GM23338 (cell line): ENCODE data around the gene TFEB. TPM values are rescaled to one million over a fixed set of nuclear protein-coding genes. Genes with fewer than 3 reads are reported as not detected.

Experiments used
- ATAC-seq: fragments of 200-7000 bp; cut with Tn5 transposase; 3 replicates; pipeline ENCODE4 v1.9.1; 2020
- DNase-seq: peaks from one replicate; pipeline ENCODE4 v3.0.0-alpha.2; 2015; ENCODE audit warnings: low spot score
- H2AFZ ChIP-seq: fragments of 200-600 bp; sonication (generic); 2 replicates; pipeline ENCODE4 v1.8.0; 2016; ENCODE audit warnings: antibody characterized with exemption, mild to moderate bottlenecking, moderate library complexity
- H3F3A ChIP-seq: fragments of 200-600 bp; sonication (generic); replicated peaks from 2 replicates; pipeline ENCODE4 v1.8.0; 2017; ENCODE audit warnings: antibody characterized with exemption, mixed run types, low read depth
- H3K27ac ChIP-seq: fragments of 200-600 bp; sonication (generic); 2 replicates; pipeline ENCODE4 v1.6.1; 2016; ENCODE audit warnings: low read depth
- H3K27me3 ChIP-seq: fragments of 200-600 bp; sonication (generic); 2 replicates; pipeline ENCODE4 v1.8.0; 2016; ENCODE audit warnings: mild to moderate bottlenecking, mixed run types, moderate library complexity; ENCODE audit not compliant: insufficient read depth
- H3K36me3 ChIP-seq: fragments of 200-600 bp; sonication (generic); 2 replicates; pipeline ENCODE4 v1.8.0; 2016; ENCODE audit warnings: mild to moderate bottlenecking; ENCODE audit not compliant: insufficient read depth
- H3K4me1 ChIP-seq: fragments of 200-600 bp; sonication (generic); 2 replicates; pipeline ENCODE4 v1.8.0; 2016; ENCODE audit warnings: mild to moderate bottlenecking, moderate library complexity; ENCODE audit not compliant: insufficient read depth
- H3K4me2 ChIP-seq: fragments of 200-600 bp; sonication (generic); 2 replicates; pipeline ENCODE4 v1.7.1; 2017; ENCODE audit warnings: mixed run types
- H3K4me3 ChIP-seq: fragments of 200-600 bp; sonication (generic); 2 replicates; pipeline ENCODE4 v1.6.1; 2016; ENCODE audit warnings: mixed run types
- H3K79me2 ChIP-seq: fragments of 200-600 bp; sonication (generic); replicated peaks from 2 replicates; pipeline ENCODE4 v1.8.0; 2017; ENCODE audit warnings: mild to moderate bottlenecking; ENCODE audit not compliant: insufficient read depth
- H3K9me2 ChIP-seq: fragments of 200-600 bp; sonication (generic); 2 replicates; pipeline ENCODE4 v1.8.0; 2017; ENCODE audit not compliant: insufficient read depth
- H4K20me1 ChIP-seq: fragments of 200-600 bp; sonication (generic); replicated peaks from 2 replicates; pipeline ENCODE4 v1.8.0; 2017; ENCODE audit warnings: mild to moderate bottlenecking; ENCODE audit not compliant: insufficient read depth
- H3K27ac Mint-ChIP-seq: 2 replicates; pipeline ENCODE4 v1.8.0; 2020; ENCODE audit warnings: inconsistent platforms, mild to moderate bottlenecking, moderate library complexity, mixed read lengths
- H3K27me3 Mint-ChIP-seq: 3 replicates; pipeline ENCODE4 v1.8.0; 2022; ENCODE audit warnings: low read depth, mild to moderate bottlenecking, moderate library complexity, mixed read lengths, inconsistent platforms; ENCODE audit not compliant: insufficient read depth, poor library complexity
- H3K36me3 Mint-ChIP-seq: 3 replicates; pipeline ENCODE4 v1.8.0; 2021; ENCODE audit warnings: low read depth, mild to moderate bottlenecking, inconsistent platforms, moderate library complexity, mixed read lengths
- H3K4me1 Mint-ChIP-seq: 3 replicates; pipeline ENCODE4 v1.8.0; 2020; ENCODE audit warnings: mild to moderate bottlenecking, inconsistent platforms, mixed read lengths
- H3K4me3 Mint-ChIP-seq: 3 replicates; pipeline ENCODE4 v1.8.0; 2021; ENCODE audit warnings: moderate library complexity, mild to moderate bottlenecking, inconsistent platforms, mixed read lengths
- H3K9me3 Mint-ChIP-seq: 3 replicates; pipeline ENCODE4 v1.8.0; 2020; ENCODE audit warnings: moderate library complexity, mild to moderate bottlenecking, inconsistent platforms, mixed read lengths
- CREB1 ChIP-seq: fragments of 250-450 bp; sonication (Bioruptor Pico); IDR thresholded peaks from 2 replicates; pipeline ENCODE4 v1.5.0; 2020; ENCODE audit warnings: low read depth, mild to moderate bottlenecking, moderate library complexity
- CTCF ChIP-seq, 2 experiments: fragments of 200-600 bp in 1 of 2; sonication (generic) in 1 of 2; conservative IDR thresholded peaks; 2 replicates each; pipeline versions ENCODE4 v1.5.1 to v1.6.1; 2016 to 2017; ENCODE audit warnings: antibody characterized with exemption in 2 of 2, low read depth in 2 of 2, mild to moderate bottlenecking in 2 of 2, moderate library complexity in 1 of 2
- EZH2 ChIP-seq: fragments of 200-600 bp; sonication (generic); IDR thresholded peaks from one replicate; pipeline ENCODE4 v1.8.0; 2017; ENCODE audit warnings: antibody characterized with exemption, mild to moderate bottlenecking, low read depth; ENCODE audit not compliant: unreplicated experiment
- EZH2phosphoT487 ChIP-seq: fragments of 200-600 bp; sonication (generic); IDR thresholded peaks from one replicate; pipeline ENCODE4 v1.8.1; 2018; ENCODE audit warnings: antibody characterized with exemption; ENCODE audit not compliant: unreplicated experiment
- JUNB ChIP-seq: IDR thresholded peaks from one replicate; pipeline ENCODE4 v1.6.1; 2016; ENCODE audit warnings: antibody characterized with exemption; ENCODE audit not compliant: unreplicated experiment
- NANOG ChIP-seq: IDR thresholded peaks from 2 replicates; pipeline ENCODE4 v1.6.1; 2016; ENCODE audit warnings: antibody characterized with exemption, borderline replicate concordance
- POLR2AphosphoS5 ChIP-seq: IDR thresholded peaks from 2 replicates; pipeline ENCODE4 v1.6.1; 2016; ENCODE audit warnings: antibody characterized with exemption, low read depth
- STAT1 ChIP-seq: IDR thresholded peaks from one replicate; pipeline ENCODE4 v1.6.1; 2016; ENCODE audit warnings: antibody characterized with exemption; ENCODE audit not compliant: unreplicated experiment
- ZNF114 ChIP-seq: fragments of 250-450 bp; sonication (Bioruptor Pico); IDR thresholded peaks from 2 replicates; pipeline ENCODE4 v1.5.0; 2020; ENCODE audit warnings: mild to moderate bottlenecking, moderate library complexity
- ZNF331 ChIP-seq: fragments of 250-450 bp; sonication (Bioruptor Pico); IDR thresholded peaks from 2 replicates; pipeline ENCODE4 v1.5.0; 2020; ENCODE audit warnings: low read depth, mild to moderate bottlenecking, moderate library complexity
- polyA plus RNA-seq: library from polyadenylated mRNA; unstranded; fragments of >200 nt; fragmentation: Nextera tagmentation; extraction: Ambion mirVana; gene quantifications from 2 replicates; pipeline ENCODE4 v1.2.1, GENCODE V29; 2016
- total RNA-seq: library from RNA; depleted of rRNA; stranded (reverse); fragments of >200 nt; shearing (Covaris generic); gene quantifications from 2 replicates; pipeline ENCODE4 v1.2.3, GENCODE V29; 2014
- TF ChIP-seq, protein P1 (sequence below): IDR thresholded peaks from 2 replicates; pipeline ENCODE4 v1.6.1; 2016; ENCODE audit warnings: antibody characterized with exemption
- TF ChIP-seq, protein P2 (sequence below): IDR thresholded peaks from one replicate; pipeline ENCODE4 v1.6.1; 2018; ENCODE audit warnings: antibody characterized with exemption; ENCODE audit not compliant: unreplicated experiment
- TF ChIP-seq, protein P3 (sequence below): fragments of 250-450 bp; sonication (Bioruptor Pico); IDR thresholded peaks from 2 replicates; pipeline ENCODE4 v1.5.0; 2020; ENCODE audit warnings: mild to moderate bottlenecking, moderate library complexity

The TFEB gene
- total and polyA plus RNA-seq, 2 experiments from 2014 or later = 1.3 to 4.3 TPM

DNA sequence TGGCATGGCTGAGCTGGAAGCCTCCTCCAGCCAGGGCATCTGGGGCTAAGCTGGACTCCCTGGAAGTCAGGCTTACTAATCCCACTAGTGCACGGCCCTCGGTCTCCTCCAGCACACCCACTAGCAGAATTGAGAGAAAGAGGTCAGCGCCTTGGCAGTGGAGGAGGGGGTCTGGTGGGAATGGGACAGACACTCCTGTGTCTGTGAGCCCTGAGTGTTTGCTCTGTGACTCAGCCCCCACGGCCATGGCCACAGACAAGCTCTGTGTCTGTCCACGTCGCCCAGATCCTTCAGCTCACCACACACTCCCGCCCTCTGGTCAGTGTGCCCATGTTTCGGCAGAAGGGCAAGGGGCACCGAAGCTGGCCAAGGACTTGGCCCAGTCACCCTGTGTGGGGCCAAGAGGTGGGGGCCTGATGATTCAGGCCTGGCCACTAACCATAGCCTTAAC lies 88.3 kb downstream of the TFEB start:
- Histone ChIP-seq H3K4me2 (no peak overlapping the region), H3K27ac (no peak overlapping the region), H4K20me1 (peaks cover 6% of the 10 kb centered on the region; the same call in 1 of the 2 replicates), H3K27me3 (peaks cover 15% of the 10 kb centered on the region; the same call in 1 of the 2 replicates), H3K4me3 (no peak overlapping the region), H3K36me3 (no peaks in the 10 kb centered on the region), H3K9me2 (no peaks in the 10 kb centered on the region), H3K79me2 (no peaks in the 10 kb centered on the region), H2AFZ (no peak overlapping the region), H3K4me1 (peaks cover 26% of the 10 kb centered on the region), H3F3A (no peaks in the 10 kb centered on the region)
- Mint-ChIP-seq H3K27me3 (peaks cover 11% of the 10 kb centered on the region), H3K4me3 (no peak overlapping the region), H3K4me1 (peaks cover 39% of the 10 kb centered on the region), H3K36me3 (peaks cover 50% of the 10 kb centered on the region), H3K27ac (no peak overlapping the region), H3K9me3 (no peaks in the 10 kb centered on the region)
- ATAC-seq (no peak), DNase-seq (no peak)
- TF ChIP-seq, protein P1, sequence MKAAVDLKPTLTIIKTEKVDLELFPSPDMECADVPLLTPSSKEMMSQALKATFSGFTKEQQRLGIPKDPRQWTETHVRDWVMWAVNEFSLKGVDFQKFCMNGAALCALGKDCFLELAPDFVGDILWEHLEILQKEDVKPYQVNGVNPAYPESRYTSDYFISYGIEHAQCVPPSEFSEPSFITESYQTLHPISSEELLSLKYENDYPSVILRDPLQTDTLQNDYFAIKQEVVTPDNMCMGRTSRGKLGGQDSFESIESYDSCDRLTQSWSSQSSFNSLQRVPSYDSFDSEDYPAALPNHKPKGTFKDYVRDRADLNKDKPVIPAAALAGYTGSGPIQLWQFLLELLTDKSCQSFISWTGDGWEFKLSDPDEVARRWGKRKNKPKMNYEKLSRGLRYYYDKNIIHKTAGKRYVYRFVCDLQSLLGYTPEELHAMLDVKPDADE = no peak
- no peak for TF ChIP-seq ZNF331
- TF ChIP-seq POLR2AphosphoS5 = no peak
- TF ChIP-seq CREB1 = no peak
- no peak for TF ChIP-seq NANOG
- no peak for TF ChIP-seq EZH2phosphoT487
- no peak for TF ChIP-seq STAT1
- no peak for TF ChIP-seq ZNF114 (CRISPR knock-in tag)
- no peak for TF ChIP-seq EZH2
- no peak for TF ChIP-seq CTCF (conservative IDR thresholded peaks at IDR 0.05; ENCODE audit: low read depth in 2 of 2)
- TF ChIP-seq JUNB = no peak
- TF ChIP-seq, protein P2, sequence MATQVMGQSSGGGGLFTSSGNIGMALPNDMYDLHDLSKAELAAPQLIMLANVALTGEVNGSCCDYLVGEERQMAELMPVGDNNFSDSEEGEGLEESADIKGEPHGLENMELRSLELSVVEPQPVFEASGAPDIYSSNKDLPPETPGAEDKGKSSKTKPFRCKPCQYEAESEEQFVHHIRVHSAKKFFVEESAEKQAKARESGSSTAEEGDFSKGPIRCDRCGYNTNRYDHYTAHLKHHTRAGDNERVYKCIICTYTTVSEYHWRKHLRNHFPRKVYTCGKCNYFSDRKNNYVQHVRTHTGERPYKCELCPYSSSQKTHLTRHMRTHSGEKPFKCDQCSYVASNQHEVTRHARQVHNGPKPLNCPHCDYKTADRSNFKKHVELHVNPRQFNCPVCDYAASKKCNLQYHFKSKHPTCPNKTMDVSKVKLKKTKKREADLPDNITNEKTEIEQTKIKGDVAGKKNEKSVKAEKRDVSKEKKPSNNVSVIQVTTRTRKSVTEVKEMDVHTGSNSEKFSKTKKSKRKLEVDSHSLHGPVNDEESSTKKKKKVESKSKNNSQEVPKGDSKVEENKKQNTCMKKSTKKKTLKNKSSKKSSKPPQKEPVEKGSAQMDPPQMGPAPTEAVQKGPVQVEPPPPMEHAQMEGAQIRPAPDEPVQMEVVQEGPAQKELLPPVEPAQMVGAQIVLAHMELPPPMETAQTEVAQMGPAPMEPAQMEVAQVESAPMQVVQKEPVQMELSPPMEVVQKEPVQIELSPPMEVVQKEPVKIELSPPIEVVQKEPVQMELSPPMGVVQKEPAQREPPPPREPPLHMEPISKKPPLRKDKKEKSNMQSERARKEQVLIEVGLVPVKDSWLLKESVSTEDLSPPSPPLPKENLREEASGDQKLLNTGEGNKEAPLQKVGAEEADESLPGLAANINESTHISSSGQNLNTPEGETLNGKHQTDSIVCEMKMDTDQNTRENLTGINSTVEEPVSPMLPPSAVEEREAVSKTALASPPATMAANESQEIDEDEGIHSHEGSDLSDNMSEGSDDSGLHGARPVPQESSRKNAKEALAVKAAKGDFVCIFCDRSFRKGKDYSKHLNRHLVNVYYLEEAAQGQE = no peak
- TF ChIP-seq, protein P3, sequence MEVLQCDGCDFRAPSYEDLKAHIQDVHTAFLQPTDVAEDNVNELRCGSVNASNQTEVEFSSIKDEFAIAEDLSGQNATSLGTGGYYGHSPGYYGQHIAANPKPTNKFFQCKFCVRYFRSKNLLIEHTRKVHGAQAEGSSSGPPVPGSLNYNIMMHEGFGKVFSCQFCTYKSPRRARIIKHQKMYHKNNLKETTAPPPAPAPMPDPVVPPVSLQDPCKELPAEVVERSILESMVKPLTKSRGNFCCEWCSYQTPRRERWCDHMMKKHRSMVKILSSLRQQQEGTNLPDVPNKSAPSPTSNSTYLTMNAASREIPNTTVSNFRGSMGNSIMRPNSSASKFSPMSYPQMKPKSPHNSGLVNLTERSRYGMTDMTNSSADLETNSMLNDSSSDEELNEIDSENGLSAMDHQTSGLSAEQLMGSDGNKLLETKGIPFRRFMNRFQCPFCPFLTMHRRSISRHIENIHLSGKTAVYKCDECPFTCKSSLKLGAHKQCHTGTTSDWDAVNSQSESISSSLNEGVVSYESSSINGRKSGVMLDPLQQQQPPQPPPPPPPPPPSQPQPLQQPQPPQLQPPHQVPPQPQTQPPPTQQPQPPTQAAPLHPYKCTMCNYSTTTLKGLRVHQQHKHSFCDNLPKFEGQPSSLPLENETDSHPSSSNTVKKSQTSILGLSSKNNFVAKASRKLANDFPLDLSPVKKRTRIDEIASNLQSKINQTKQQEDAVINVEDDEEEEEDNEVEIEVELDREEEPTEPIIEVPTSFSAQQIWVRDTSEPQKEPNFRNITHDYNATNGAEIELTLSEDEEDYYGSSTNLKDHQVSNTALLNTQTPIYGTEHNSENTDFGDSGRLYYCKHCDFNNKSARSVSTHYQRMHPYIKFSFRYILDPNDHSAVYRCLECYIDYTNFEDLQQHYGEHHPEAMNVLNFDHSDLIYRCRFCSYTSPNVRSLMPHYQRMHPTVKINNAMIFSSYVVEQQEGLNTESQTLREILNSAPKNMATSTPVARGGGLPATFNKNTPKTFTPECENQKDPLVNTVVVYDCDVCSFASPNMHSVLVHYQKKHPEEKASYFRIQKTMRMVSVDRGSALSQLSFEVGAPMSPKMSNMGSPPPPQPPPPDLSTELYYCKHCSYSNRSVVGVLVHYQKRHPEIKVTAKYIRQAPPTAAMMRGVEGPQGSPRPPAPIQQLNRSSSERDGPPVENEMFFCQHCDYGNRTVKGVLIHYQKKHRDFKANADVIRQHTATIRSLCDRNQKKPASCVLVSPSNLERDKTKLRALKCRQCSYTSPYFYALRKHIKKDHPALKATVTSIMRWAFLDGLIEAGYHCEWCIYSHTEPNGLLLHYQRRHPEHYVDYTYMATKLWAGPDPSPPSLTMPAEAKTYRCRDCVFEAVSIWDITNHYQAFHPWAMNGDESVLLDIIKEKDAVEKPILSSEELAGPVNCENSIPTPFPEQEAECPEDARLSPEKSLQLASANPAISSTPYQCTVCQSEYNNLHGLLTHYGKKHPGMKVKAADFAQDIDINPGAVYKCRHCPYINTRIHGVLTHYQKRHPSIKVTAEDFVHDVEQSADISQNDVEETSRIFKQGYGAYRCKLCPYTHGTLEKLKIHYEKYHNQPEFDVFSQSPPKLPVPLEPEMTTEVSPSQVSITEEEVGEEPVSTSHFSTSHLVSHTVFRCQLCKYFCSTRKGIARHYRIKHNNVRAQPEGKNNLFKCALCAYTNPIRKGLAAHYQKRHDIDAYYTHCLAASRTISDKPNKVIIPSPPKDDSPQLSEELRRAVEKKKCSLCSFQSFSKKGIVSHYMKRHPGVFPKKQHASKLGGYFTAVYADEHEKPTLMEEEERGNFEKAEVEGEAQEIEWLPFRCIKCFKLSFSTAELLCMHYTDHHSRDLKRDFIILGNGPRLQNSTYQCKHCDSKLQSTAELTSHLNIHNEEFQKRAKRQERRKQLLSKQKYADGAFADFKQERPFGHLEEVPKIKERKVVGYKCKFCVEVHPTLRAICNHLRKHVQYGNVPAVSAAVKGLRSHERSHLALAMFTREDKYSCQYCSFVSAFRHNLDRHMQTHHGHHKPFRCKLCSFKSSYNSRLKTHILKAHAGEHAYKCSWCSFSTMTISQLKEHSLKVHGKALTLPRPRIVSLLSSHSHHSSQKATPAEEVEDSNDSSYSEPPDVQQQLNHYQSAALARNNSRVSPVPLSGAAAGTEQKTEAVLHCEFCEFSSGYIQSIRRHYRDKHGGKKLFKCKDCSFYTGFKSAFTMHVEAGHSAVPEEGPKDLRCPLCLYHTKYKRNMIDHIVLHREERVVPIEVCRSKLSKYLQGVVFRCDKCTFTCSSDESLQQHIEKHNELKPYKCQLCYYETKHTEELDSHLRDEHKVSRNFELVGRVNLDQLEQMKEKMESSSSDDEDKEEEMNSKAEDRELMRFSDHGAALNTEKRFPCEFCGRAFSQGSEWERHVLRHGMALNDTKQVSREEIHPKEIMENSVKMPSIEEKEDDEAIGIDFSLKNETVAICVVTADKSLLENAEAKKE = no peak
